K562 (cell line): ENCODE results near the gene SLIT1. TPM values are rescaled to one million over a fixed set of nuclear protein-coding genes. Genes with fewer than 3 reads are reported as not detected.
A peak's percentile ranks its signal among the peaks of the same experiment; 100 is the strongest.

Experiments
- ATAC-seq: fragments of 200-7000 bp; cut with Tn5 transposase; 3 replicates; pipeline ENCODE4 v1.9.1; 2020; ENCODE audit warnings: moderate library complexity
- BruUV-seq: library from RNA; stranded (reverse); fragments of 400-500 nt; replicated peaks from 2 replicates; lab custom pipeline; 2021; lab: Mats Ljungman, UMichigan
- CTCF ChIA-PET: fragments of 300-600 bp; formaldehyde crosslinking; extraction: SDS; loops from one replicate; lab custom pipeline; 2021; ENCODE audit warnings: low intra/inter-chr PET ratio; lab: Yijun Ruan, JAX
- POLR2A ChIA-PET: fragments of 300-600, 350-650 bp; sonication (Branson Sonifier 250); formaldehyde crosslinking; extraction: SDS; loops from one replicate; lab custom pipeline; 2021; ENCODE audit warnings: antibody characterized with exemption, inconsistent platforms; lab: Yijun Ruan, JAX
- DNase-seq, 4 experiments: peaks; one replicate each; pipeline versions ENCODE4 v3.0.0 to v3.0.0-alpha.2; 2011 to 2018; ENCODE audit warnings: low spot score in 3 of 4, mixed read lengths in 3 of 4; ENCODE audit errors: extremely low read depth in 1 of 4
- FAIRE-seq: peaks from 2 replicates; lab custom pipeline; 2011; peaks lifted over from hg19 to GRCh38; lab: Jason Lieb, UNC
- H2AFZ ChIP-seq: 2 replicates; pipeline ENCODE4 v1.6.0; 2011; ENCODE audit warnings: low read depth, low read length, control low read depth, inconsistent platforms
- H3K27ac ChIP-seq: fragments of 200-600 bp; 3 replicates; pipeline ENCODE4 v1.8.0; 2011; ENCODE audit warnings: low read depth, mild to moderate bottlenecking, control low read depth, inconsistent platforms, low read length, moderate library complexity, mixed read lengths; ENCODE audit errors: extremely low read depth
- H3K27me3 ChIP-seq, 2 experiments: fragments of 300-600 bp in 1 of 2; 2 replicates in 1 of 2; 3 replicates in 1 of 2; pipeline versions ENCODE4 v1.6.0 to v1.8.0; 2011; ENCODE audit warnings: inconsistent platforms in 2 of 2, low read length in 2 of 2, mild to moderate bottlenecking in 1 of 2, mixed read lengths in 1 of 2, moderate library complexity in 1 of 2; ENCODE audit not compliant: control insufficient read depth in 2 of 2, insufficient read depth in 2 of 2
- H3K36me3 ChIP-seq: fragments of 300-600 bp; 3 replicates; pipeline ENCODE4 v1.8.0; 2011; ENCODE audit warnings: mild to moderate bottlenecking, low read length, inconsistent platforms; ENCODE audit not compliant: control insufficient read depth, insufficient read depth
- H3K4me1 ChIP-seq, 2 experiments: fragments of 200-600 bp in 1 of 2; replicated peaks in 1 of 2; 2 replicates in 1 of 2; 3 replicates in 1 of 2; pipeline versions ENCODE4 v1.5.1 to v1.8.0; 2011; ENCODE audit warnings: inconsistent platforms in 2 of 2, low read length in 2 of 2, mild to moderate bottlenecking in 1 of 2, mixed read lengths in 1 of 2, moderate library complexity in 1 of 2; ENCODE audit not compliant: control insufficient read depth in 2 of 2, insufficient read depth in 2 of 2
- H3K4me2 ChIP-seq: 2 replicates; pipeline ENCODE4 v1.6.1; 2011; ENCODE audit warnings: low read length, control low read depth, inconsistent platforms, mixed read lengths; ENCODE audit not compliant: insufficient read depth
- H3K4me3 ChIP-seq: fragments of 200-600 bp; sonication (generic), shearing (Covaris generic); 2 replicates; pipeline ENCODE4 v1.5.1; 2016; ENCODE audit warnings: control low read depth, inconsistent platforms
- H3K79me2 ChIP-seq: fragments of 200-600 bp; 3 replicates; pipeline ENCODE4 v1.8.0; 2011; ENCODE audit warnings: low read length, inconsistent platforms; ENCODE audit not compliant: control insufficient read depth, insufficient read depth
- H3K9ac ChIP-seq, 2 experiments: 2 replicates each; pipeline versions ENCODE4 v1.6.0 to v1.6.1; 2011; ENCODE audit warnings: low read depth in 2 of 2, low read length in 2 of 2, control low read depth in 1 of 2, inconsistent platforms in 1 of 2, mild to moderate bottlenecking in 1 of 2, mixed read lengths in 1 of 2; ENCODE audit not compliant: insufficient read depth in 1 of 2
- H3K9me1 ChIP-seq: one replicate; pipeline ENCODE4 v1.6.0; 2011; ENCODE audit warnings: inconsistent platforms, mild to moderate bottlenecking, low read length, moderate library complexity; ENCODE audit not compliant: control insufficient read depth, insufficient read depth
- H3K9me3 ChIP-seq: replicated peaks from 2 replicates; pipeline ENCODE4 v1.5.1; 2011; ENCODE audit warnings: low read depth, low read length, inconsistent platforms; ENCODE audit not compliant: control insufficient read depth, insufficient read depth
- H4K20me1 ChIP-seq: replicated peaks from 2 replicates; pipeline ENCODE4 v1.6.1; 2011; ENCODE audit warnings: low read length, inconsistent platforms, mixed read lengths; ENCODE audit not compliant: control insufficient read depth, insufficient read depth
- ETV1 ChIP-seq: fragments of 450-650 bp; conservative IDR thresholded peaks from 2 replicates; pipeline ENCODE4 v1.6.1; 2016; ENCODE audit warnings: missing genetic modification characterization, control low read depth, low read depth, missing compliant biosample characterization
- KAT8 ChIP-seq: fragments of 450-650 bp; IDR thresholded peaks from 2 replicates; pipeline ENCODE4 v1.6.1; 2016; ENCODE audit warnings: low read depth, mild to moderate bottlenecking
- RAD21 ChIP-seq, 2 experiments: fragments of 250-450 bp in 1 of 2; fragments of 450-650 bp in 1 of 2; sonication (Bioruptor Pico) in 1 of 2; formaldehyde crosslinking in 1 of 2; IDR thresholded peaks in 1 of 2; conservative IDR thresholded peaks in 1 of 2; 2 replicates each; pipeline versions ENCODE4 v1.4.0 to v1.8.0; 2020 to 2022; ENCODE audit warnings: mild to moderate bottlenecking in 2 of 2, moderate library complexity in 1 of 2
- SMC3 ChIP-seq: conservative IDR thresholded peaks from 2 replicates; pipeline ENCODE4 v1.6.1; 2011; ENCODE audit warnings: low read depth, low read length, improper control_type of control experiment; ENCODE audit not compliant: insufficient read depth
- WGBS: fragments of 100-300 bp; shearing (Covaris generic); methylation state at CpG from one replicate; pipeline ENCODE4 v1.1.6; 2016; ENCODE audit warnings: low coverage, mixed read lengths; ENCODE audit not compliant: insufficient coverage; ENCODE audit errors: missing lambda C conversion rate; 5-methylcytosine and 5-hydroxymethylcytosine counted together
- in situ Hi-C: fragments of 300-500 bp; cut with MboI; formaldehyde crosslinking; loops from 4 replicates; pipeline ENCODE4 v1.15.0; 2018; ENCODE audit warnings: inconsistent platforms, mixed read lengths
- intact Hi-C: fragments of 100-400 bp; cut with micrococcal nuclease; formaldehyde crosslinking; loops from 2 replicates; pipeline ENCODE4 v1.14.2; 2022
- polyA plus RNA-seq, 8 experiments: library from polyadenylated mRNA; depleted of rRNA in 4 of 8; stranded (reverse) in 5 of 8; unstranded in 3 of 8; fragments of >200 nt; fragmentation: Nextera tagmentation in 2 of 8; fragmentation: Illumina TruSeq in 1 of 8; extraction: Ambion mirVana in 2 of 8; extraction: Trizol in 1 of 8; gene quantifications; 2 replicates each; pipeline versions ENCODE4 v1.2.1 to v1.2.3, GENCODE V29; 2011 to 2014; ENCODE audit warnings: inconsistent platforms in 1 of 8, missing spikeins in 1 of 8
- total RNA-seq, 7 experiments: library from RNA; depleted of rRNA in 6 of 7; stranded (reverse); fragments of >200 nt in 6 of 7; fragmentation: Illumina TruSeq in 2 of 7; extraction: Trizol in 2 of 7; gene quantifications; 2 replicates each; pipeline versions ENCODE4 v1.2.1 to v1.2.3, GENCODE V29; 2011 to 2021; ENCODE audit warnings: low replicate concordance in 1 of 7
- TF ChIP-seq, protein P1 (sequence below), 3 experiments: IDR thresholded peaks in 2 of 3; conservative IDR thresholded peaks in 1 of 3; 2 replicates each; pipeline ENCODE4 v1.5.1; 2011 to 2012; ENCODE audit warnings: low read length in 3 of 3, mild to moderate bottlenecking in 3 of 3, control low read depth in 2 of 3, improper control_type of control experiment in 1 of 3, inconsistent platforms in 1 of 3, low read depth in 1 of 3, mixed read lengths in 1 of 3, moderate library complexity in 1 of 3; ENCODE audit not compliant: insufficient read depth in 2 of 3
- TF ChIP-seq, protein P2 (sequence below), 2 experiments: fragments of 450-650 bp; formaldehyde crosslinking in 1 of 2; IDR thresholded peaks; 2 replicates each; pipeline versions ENCODE4 v1.4.0 to v1.6.1; 2014 to 2020; ENCODE audit warnings: mild to moderate bottlenecking in 2 of 2, borderline replicate concordance in 1 of 2, low read depth in 1 of 2

Gene SLIT1
- total and polyA plus RNA-seq, 9 of the 15 experiments (the other 6 are each of a cell fraction or from before 2014, with no cell fraction given) = 0.01 to 0.11 (median 0.04) TPM; not detected in 3

DNA sequence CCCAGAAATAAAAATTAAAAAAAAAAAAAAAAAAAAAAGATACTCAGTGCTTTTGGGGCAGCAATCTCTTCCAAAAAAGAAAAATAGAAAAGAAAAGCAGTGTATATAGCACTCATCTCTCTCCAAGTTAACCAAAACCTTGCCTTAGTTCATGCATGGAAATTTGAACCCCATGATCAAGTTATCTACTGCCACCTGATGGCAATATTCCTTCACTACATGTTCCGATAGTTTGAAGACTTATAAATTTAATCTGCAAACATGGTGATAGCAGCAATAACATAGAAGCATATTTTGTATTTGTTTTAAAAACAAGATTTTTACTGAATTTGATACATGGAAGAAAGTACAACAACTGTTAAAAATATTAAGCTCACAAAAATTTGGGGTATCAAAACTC lies 48.6 kb upstream of the SLIT1 start:
- ATAC-seq = no peak
- peak in 3 of 4 experiments; percentile 32 to 42 (median 35) for DNase-seq

More for the DNA sequence above, 48.6 kb upstream of the SLIT1 start:
- no peaks in the 10 kb centered on the region for H4K20me1 ChIP-seq
- FAIRE-seq = peak; percentile 19
- H3K27ac ChIP-seq = no peak overlapping the region
- no peaks in the 10 kb centered on the region for H3K9me1 ChIP-seq
- H3K36me3 ChIP-seq = peaks cover 31% of the 10 kb centered on the region; the same call in 2 of the 3 replicates
- in situ Hi-C loops = no loop called here
- BruUV-seq = no TSS peak
- H3K4me1 ChIP-seq = no peaks in the 10 kb centered on the region
- H3K9me3 ChIP-seq = no peaks in the 10 kb centered on the region
- POLR2A ChIA-PET = interaction anchor here (0.6 kb wide), 1 partner anchor 54 kb away, joined by 4 read pairs; no protein-coding TSS in a partner anchor
- H3K27me3 ChIP-seq = no peaks in the 10 kb centered on the region
- H3K79me2 ChIP-seq = no peaks in the 10 kb centered on the region
- intact Hi-C loops = no loop called here
- TF ChIP-seq, protein P1, sequence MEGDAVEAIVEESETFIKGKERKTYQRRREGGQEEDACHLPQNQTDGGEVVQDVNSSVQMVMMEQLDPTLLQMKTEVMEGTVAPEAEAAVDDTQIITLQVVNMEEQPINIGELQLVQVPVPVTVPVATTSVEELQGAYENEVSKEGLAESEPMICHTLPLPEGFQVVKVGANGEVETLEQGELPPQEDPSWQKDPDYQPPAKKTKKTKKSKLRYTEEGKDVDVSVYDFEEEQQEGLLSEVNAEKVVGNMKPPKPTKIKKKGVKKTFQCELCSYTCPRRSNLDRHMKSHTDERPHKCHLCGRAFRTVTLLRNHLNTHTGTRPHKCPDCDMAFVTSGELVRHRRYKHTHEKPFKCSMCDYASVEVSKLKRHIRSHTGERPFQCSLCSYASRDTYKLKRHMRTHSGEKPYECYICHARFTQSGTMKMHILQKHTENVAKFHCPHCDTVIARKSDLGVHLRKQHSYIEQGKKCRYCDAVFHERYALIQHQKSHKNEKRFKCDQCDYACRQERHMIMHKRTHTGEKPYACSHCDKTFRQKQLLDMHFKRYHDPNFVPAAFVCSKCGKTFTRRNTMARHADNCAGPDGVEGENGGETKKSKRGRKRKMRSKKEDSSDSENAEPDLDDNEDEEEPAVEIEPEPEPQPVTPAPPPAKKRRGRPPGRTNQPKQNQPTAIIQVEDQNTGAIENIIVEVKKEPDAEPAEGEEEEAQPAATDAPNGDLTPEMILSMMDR (IDR thresholded peaks at IDR 0.05 in 2 of 3, conservative IDR thresholded peaks at IDR 0.05 in 1 of 3; ENCODE audit: insufficient read depth in 2 of 3, low read depth in 1 of 3, low read length in 3 of 3) = peak; percentile 35 to 55 (median 38); a peak in 4 of 6 replicates
- TF ChIP-seq KAT8 (no peak), RAD21 (CRISPR knock-in tag; conservative IDR thresholded peaks at IDR 0.05 in 1 of 2, IDR thresholded peaks at IDR 0.05 in 1 of 2) (peak; percentile 37 to 64), SMC3 (0 out of 2 replicates have a peak, but pooled peaks have one; percentile 31), ETV1 (tag) (no peak)
- TF ChIP-seq, protein P2, sequence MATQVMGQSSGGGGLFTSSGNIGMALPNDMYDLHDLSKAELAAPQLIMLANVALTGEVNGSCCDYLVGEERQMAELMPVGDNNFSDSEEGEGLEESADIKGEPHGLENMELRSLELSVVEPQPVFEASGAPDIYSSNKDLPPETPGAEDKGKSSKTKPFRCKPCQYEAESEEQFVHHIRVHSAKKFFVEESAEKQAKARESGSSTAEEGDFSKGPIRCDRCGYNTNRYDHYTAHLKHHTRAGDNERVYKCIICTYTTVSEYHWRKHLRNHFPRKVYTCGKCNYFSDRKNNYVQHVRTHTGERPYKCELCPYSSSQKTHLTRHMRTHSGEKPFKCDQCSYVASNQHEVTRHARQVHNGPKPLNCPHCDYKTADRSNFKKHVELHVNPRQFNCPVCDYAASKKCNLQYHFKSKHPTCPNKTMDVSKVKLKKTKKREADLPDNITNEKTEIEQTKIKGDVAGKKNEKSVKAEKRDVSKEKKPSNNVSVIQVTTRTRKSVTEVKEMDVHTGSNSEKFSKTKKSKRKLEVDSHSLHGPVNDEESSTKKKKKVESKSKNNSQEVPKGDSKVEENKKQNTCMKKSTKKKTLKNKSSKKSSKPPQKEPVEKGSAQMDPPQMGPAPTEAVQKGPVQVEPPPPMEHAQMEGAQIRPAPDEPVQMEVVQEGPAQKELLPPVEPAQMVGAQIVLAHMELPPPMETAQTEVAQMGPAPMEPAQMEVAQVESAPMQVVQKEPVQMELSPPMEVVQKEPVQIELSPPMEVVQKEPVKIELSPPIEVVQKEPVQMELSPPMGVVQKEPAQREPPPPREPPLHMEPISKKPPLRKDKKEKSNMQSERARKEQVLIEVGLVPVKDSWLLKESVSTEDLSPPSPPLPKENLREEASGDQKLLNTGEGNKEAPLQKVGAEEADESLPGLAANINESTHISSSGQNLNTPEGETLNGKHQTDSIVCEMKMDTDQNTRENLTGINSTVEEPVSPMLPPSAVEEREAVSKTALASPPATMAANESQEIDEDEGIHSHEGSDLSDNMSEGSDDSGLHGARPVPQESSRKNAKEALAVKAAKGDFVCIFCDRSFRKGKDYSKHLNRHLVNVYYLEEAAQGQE (IDR thresholded peaks at IDR 0.05; ENCODE audit: borderline replicate concordance) = peak; percentile 27; the same call in 1 of the 2 replicates
- TF ChIP-seq, protein P2 (CRISPR knock-in tag; IDR thresholded peaks at IDR 0.05; ENCODE audit: low read depth) = no peak
- TF ChIP-seq, all 486 proteins: peak for 4
- no peak overlapping the region for H3K9ac ChIP-seq
- CTCF ChIA-PET = interaction anchor here (1.8 kb wide), 1 partner anchor 162 kb away, joined by 8 read pairs; no protein-coding TSS in a partner anchor
- WGBS = 50% methylated on average over 1 of the region's 1 CpG
- H3K4me2 ChIP-seq = no peak overlapping the region
- H3K4me3 ChIP-seq = no peak overlapping the region
- no peak overlapping the region for H2AFZ ChIP-seq
